ENCODE results near the gene CSTB. TPM values are rescaled to one million over a fixed set of nuclear protein-coding genes. Genes with fewer than 3 reads are reported as not detected.

CSTB gene
- total RNA-seq, 1 experiment from 2014 or later = 55.9 TPM

- CTCF ChIA-PET = no interaction called here
- H3K36me3 ChIP-seq (ENCODE audit: insufficient read depth, low read length, poor library complexity, severe bottlenecking) = peaks cover 14% of the 10 kb centered on the region
- DNase-seq (ENCODE audit: low spot score) = no peak
- BruUV-seq (replicated peaks) = no TSS peak
- POLR2A ChIA-PET (ENCODE audit: low non-redundant PET) = no interaction called here
- H3K9me3 ChIP-seq (ENCODE audit: low read depth, low read length, poor library complexity, severe bottlenecking) = no peaks in the 10 kb centered on the region
- TF ChIP-seq CTCF (conservative IDR thresholded peaks at IDR 0.05; ENCODE audit: low read depth, low read length) = no peak
- no peak for TF ChIP-seq EZH2 (IDR thresholded peaks at IDR 0.05; ENCODE audit: borderline replicate concordance, low read depth, low read length, poor library complexity, severe bottlenecking)
- H3K4me1 ChIP-seq (ENCODE audit: insufficient read depth, low read length, poor library complexity, severe bottlenecking) = no peaks in the 10 kb centered on the region
- intact Hi-C loops (cut with micrococcal nuclease; ENCODE audit: unreplicated experiment) = no loop called here
- H3K27ac ChIP-seq (ENCODE audit: low read depth, low read length, poor library complexity, severe bottlenecking) = no peak overlapping the region
- H3K4me3 ChIP-seq (ENCODE audit: low read depth, low read length, poor library complexity, severe bottlenecking) = no peak overlapping the region
- no peaks in the 10 kb centered on the region for H3K27me3 ChIP-seq (replicated peaks; ENCODE audit: insufficient read depth, low read depth, low read length, poor library complexity)
Observed at GRCh38 chr21:43751955-43752591, 24.0 kb downstream of the CSTB start.

GRCh38 chr21:43750339-43751033 lies 25.6 kb downstream of the CSTB start:
- ChIA-PET POLR2A (ENCODE audit: low non-redundant PET) (interaction anchor here (0.5 kb wide), 1 partner anchor 1156 kb away, joined by 3 read pairs; no protein-coding TSS in a partner anchor), CTCF (no interaction called here)
- Histone ChIP-seq H3K4me3 (ENCODE audit: low read depth, low read length, poor library complexity, severe bottlenecking) (no peak overlapping the region), H3K4me1 (ENCODE audit: insufficient read depth, low read length, poor library complexity, severe bottlenecking) (no peaks in the 10 kb centered on the region), H3K27me3 (replicated peaks; ENCODE audit: insufficient read depth, low read depth, low read length, poor library complexity) (no peaks in the 10 kb centered on the region), H3K9me3 (ENCODE audit: low read depth, low read length, poor library complexity, severe bottlenecking) (no peaks in the 10 kb centered on the region), H3K36me3 (ENCODE audit: insufficient read depth, low read length, poor library complexity, severe bottlenecking) (peaks cover 9% of the 10 kb centered on the region), H3K27ac (ENCODE audit: low read depth, low read length, poor library complexity, severe bottlenecking) (no peak overlapping the region)
- BruUV-seq (replicated peaks) = no TSS peak
- intact Hi-C loops (cut with micrococcal nuclease; ENCODE audit: unreplicated experiment) = no loop called here
- no peak for TF ChIP-seq CTCF (conservative IDR thresholded peaks at IDR 0.05; ENCODE audit: low read depth, low read length)
- no peak for TF ChIP-seq EZH2 (IDR thresholded peaks at IDR 0.05; ENCODE audit: borderline replicate concordance, low read depth, low read length, poor library complexity, severe bottlenecking)
- DNase-seq (ENCODE audit: low spot score) = no peak

GRCh38 chr21:43749651-43750262 lies 26.4 kb downstream of the CSTB start:
- CTCF ChIA-PET = no interaction called here
- POLR2A ChIA-PET (ENCODE audit: low non-redundant PET) = interaction anchor here (0.6 kb wide), 1 partner anchor 1835 kb away, joined by 3 read pairs; no protein-coding TSS in a partner anchor

More at GRCh38 chr21:43749651-43750262, 26.4 kb downstream of the CSTB start:
- DNase-seq (ENCODE audit: low spot score) = no peak
- TF ChIP-seq CTCF (conservative IDR thresholded peaks at IDR 0.05; ENCODE audit: low read depth, low read length) (no peak), EZH2 (IDR thresholded peaks at IDR 0.05; ENCODE audit: borderline replicate concordance, low read depth, low read length, poor library complexity, severe bottlenecking) (no peak)
- intact Hi-C loops (cut with micrococcal nuclease; ENCODE audit: unreplicated experiment) = no loop called here
- Histone ChIP-seq H3K27ac (ENCODE audit: low read depth, low read length, poor library complexity, severe bottlenecking) (no peak overlapping the region), H3K36me3 (ENCODE audit: insufficient read depth, low read length, poor library complexity, severe bottlenecking) (peaks cover 9% of the 10 kb centered on the region), H3K4me1 (ENCODE audit: insufficient read depth, low read length, poor library complexity, severe bottlenecking) (no peaks in the 10 kb centered on the region), H3K27me3 (replicated peaks; ENCODE audit: insufficient read depth, low read depth, low read length, poor library complexity) (no peaks in the 10 kb centered on the region), H3K9me3 (ENCODE audit: low read depth, low read length, poor library complexity, severe bottlenecking) (no peaks in the 10 kb centered on the region), H3K4me3 (ENCODE audit: low read depth, low read length, poor library complexity, severe bottlenecking) (no peak overlapping the region)
- BruUV-seq (replicated peaks) = no TSS peak
